ENCODE results near the gene SP100. TPM values are rescaled to one million over a fixed set of nuclear protein-coding genes. Genes with fewer than 3 reads are reported as not detected.

The SP100 gene
- total and polyA plus RNA-seq, 2 of the 8 experiments (the other 6 are each of a cell fraction or from before 2014, with no cell fraction given), result 0.06 to 1.1 TPM

- H2BK20ac ChIP-seq (ENCODE audit: low read length), result no peak overlapping the region
- H3K23me2 ChIP-seq (ENCODE audit: low read depth, low read length), result no peaks in the 10 kb centered on the region
- no peak for DNase-seq (ENCODE audit: low read depth in 1 of 2, low spot score in 2 of 2)
- H4K91ac ChIP-seq (replicated peaks; ENCODE audit: insufficient read length, low read length), result no peak overlapping the region
- no peaks in the 10 kb centered on the region for H3K27me3 ChIP-seq (replicated peaks in 1 of 4; ENCODE audit: control insufficient read depth in 3 of 4, extremely low read depth in 1 of 4, insufficient read depth in 3 of 4, low read length in 3 of 4)
- H2BK5ac ChIP-seq (ENCODE audit: low read depth, low read length), result no peak overlapping the region
- H2BK120ac ChIP-seq (replicated peaks; ENCODE audit: low read depth, low read length), result no peak overlapping the region
- no peak overlapping the region for H3K23ac ChIP-seq (ENCODE audit: insufficient read length)
- no peak overlapping the region for H2AFZ ChIP-seq (ENCODE audit: low read length)
- H3K36me3 ChIP-seq (ENCODE audit: control insufficient read depth in 2 of 4, insufficient read depth in 4 of 4, low read length in 3 of 4), result no peaks in the 10 kb centered on the region; a peak in 1 of 8 replicates
- H3K4me1 ChIP-seq (replicated peaks in 1 of 4; ENCODE audit: control insufficient read depth in 3 of 4, insufficient read depth in 4 of 4, low read length in 3 of 4), result no peaks in the 10 kb centered on the region
- H4K5ac ChIP-seq (ENCODE audit: insufficient read length, low read depth, low read length), result no peak overlapping the region
- no peak for FAIRE-seq
- no peaks in the 10 kb centered on the region for H3K79me2 ChIP-seq (ENCODE audit: control insufficient read depth in 1 of 2, insufficient read depth in 2 of 2, low read length in 2 of 2)
- no peak overlapping the region for H3K56ac ChIP-seq (replicated peaks; ENCODE audit: insufficient read length, low read depth, low read length)
- H3K9ac ChIP-seq (replicated peaks in 1 of 4; ENCODE audit: extremely low read depth in 1 of 4, low read depth in 3 of 4, low read length in 3 of 4), result no peak overlapping the region
- no peak overlapping the region for H3K4me2 ChIP-seq (ENCODE audit: insufficient read depth in 1 of 2, low read depth in 2 of 2, low read length in 2 of 2)
- CTCF ChIA-PET (ENCODE audit: partially characterized antibody), result no interaction called here
- no peak for TF ChIP-seq TCF12 (IDR thresholded peaks at IDR 0.05; ENCODE audit: low read depth, low read length)
- TF ChIP-seq YY1 (IDR thresholded peaks at IDR 0.05; ENCODE audit: low read depth, low read length), result no peak
- TF ChIP-seq ZNF274 (IDR thresholded peaks at IDR 0.05; ENCODE audit: borderline replicate concordance, extremely low read depth, low read length), result no peak
- no peak for TF ChIP-seq SRF (IDR thresholded peaks at IDR 0.05; ENCODE audit: low read depth, low read length)
- TF ChIP-seq RNF2 (IDR thresholded peaks at IDR 0.05; ENCODE audit: borderline replicate concordance, low read depth, low read length, missing control alignments, poor library complexity, severe bottlenecking), result no peak
- TF ChIP-seq SP2 (IDR thresholded peaks at IDR 0.05; ENCODE audit: low read length), result no peak
- TF ChIP-seq POU5F1 (IDR thresholded peaks at IDR 0.05; ENCODE audit: low read depth, low read length), result no peak
- no peak for TF ChIP-seq RAD21 (IDR thresholded peaks at IDR 0.05 in 1 of 2, conservative IDR thresholded peaks at IDR 0.05 in 1 of 2; ENCODE audit: low read depth in 2 of 2, low read length in 2 of 2)
- TF ChIP-seq RXRA (IDR thresholded peaks at IDR 0.05; ENCODE audit: insufficient read depth, low read depth, low read length), result no peak
- TF ChIP-seq TEAD4 (IDR thresholded peaks at IDR 0.05; ENCODE audit: low read depth, low read length), result no peak
- TF ChIP-seq EGR1 (IDR thresholded peaks at IDR 0.05; ENCODE audit: borderline replicate concordance, low read depth, low read length), result no peak
- TF ChIP-seq SIN3A (conservative IDR thresholded peaks at IDR 0.05 in 1 of 2, IDR thresholded peaks at IDR 0.05 in 1 of 2; ENCODE audit: low read depth in 1 of 2, low read length in 2 of 2), result no peak
- no peak for TF ChIP-seq KDM5A (IDR thresholded peaks at IDR 0.05; ENCODE audit: low read length)
- TF ChIP-seq HDAC6 (IDR thresholded peaks at IDR 0.05; ENCODE audit: low read depth, low read length), result no peak
- no peak for TF ChIP-seq SP4 (IDR thresholded peaks at IDR 0.05; ENCODE audit: low read length)
- no peak for TF ChIP-seq POLR2A (IDR thresholded peaks at IDR 0.05; ENCODE audit: control extremely low read depth in 1 of 2, low read depth in 2 of 2, low read length in 2 of 2)
- H3K4me3 ChIP-seq (ENCODE audit: extremely low read depth in 1 of 4, insufficient read depth in 2 of 4, low read depth in 3 of 4, low read length in 4 of 4), result no peak overlapping the region
- H3K18ac ChIP-seq (ENCODE audit: extremely low read depth, low read length), result no peak overlapping the region
- WGBS, 2 experiments (ENCODE audit: extremely low coverage in 1 of 2, insufficient coverage in 1 of 2, insufficient read length in 1 of 2, insufficient replicate concordance in 2 of 2, low coverage in 1 of 2, low lambda C conversion rate in 2 of 2, missing lambda C conversion rate in 1 of 2), result 94% methylated on average over 4 of the region's 4 CpGs; no CpG with 5 or more reads in 1 of the 2 experiments
- H3K14ac ChIP-seq (ENCODE audit: insufficient read length), result no peak overlapping the region
- no peaks in the 10 kb centered on the region for H4K20me1 ChIP-seq (replicated peaks in 1 of 2; ENCODE audit: control insufficient read depth in 1 of 2, insufficient read depth in 2 of 2, low read length in 2 of 2)
- H4K8ac ChIP-seq (ENCODE audit: extremely low read depth, insufficient read depth, low read length), result no peak overlapping the region
- H2AK5ac ChIP-seq (ENCODE audit: low read depth, low read length), result no peak overlapping the region
- H2BK15ac ChIP-seq (ENCODE audit: low read length), result no peak overlapping the region
- H3K27ac ChIP-seq (ENCODE audit: low read depth, low read length), result no peak overlapping the region
- POLR2A ChIA-PET (ENCODE audit: partially characterized antibody), result no interaction called here
- no peak overlapping the region for H2BK12ac ChIP-seq (ENCODE audit: low read depth, low read length)
- H3K4ac ChIP-seq (replicated peaks; ENCODE audit: insufficient read length, low read depth, low read length), result no peak overlapping the region
- H3K79me1 ChIP-seq (ENCODE audit: low read depth, low read length), result no peaks in the 10 kb centered on the region
- H3K9me3 ChIP-seq (ENCODE audit: insufficient read depth in 2 of 2, low read depth in 1 of 2, low read length in 1 of 2), result no peaks in the 10 kb centered on the region
Measured at GRCh38 chr2:230537531-230537976, 121.6 kb downstream of the SP100 start.
